Upper lobe of right lung (tissue), 1 donor: Measurements from ENCODE around the gene CORO6. TPM values are rescaled to one million over a fixed set of nuclear protein-coding genes. Genes with fewer than 3 reads are reported as not detected.

Source experiments
- ATAC-seq: fragments of 200-7000 bp; cut with Tn5 transposase; one replicate; pipeline ENCODE4 v1.9.1; 2020; ENCODE audit warnings: mild to moderate bottlenecking, moderate library complexity
- DNase-seq: peaks from one replicate; pipeline ENCODE4 v3.0.0-alpha.2; 2020
- H3K27ac ChIP-seq: fragments of 200-600 bp; one replicate; pipeline ENCODE4 v1.8.0; 2022
- H3K27me3 ChIP-seq: fragments of 200-600 bp; one replicate; pipeline ENCODE4 v1.8.0; 2022; ENCODE audit warnings: mild to moderate bottlenecking
- H3K36me3 ChIP-seq: fragments of 200-600 bp; one replicate; pipeline ENCODE4 v1.8.0; 2022
- H3K4me1 ChIP-seq: fragments of 200-600 bp; one replicate; pipeline ENCODE4 v1.8.0; 2022
- H3K4me3 ChIP-seq: fragments of 200-600 bp; one replicate; pipeline ENCODE4 v1.8.0; 2022; ENCODE audit warnings: mild to moderate bottlenecking
- H3K9me3 ChIP-seq: fragments of 200-600 bp; one replicate; pipeline ENCODE4 v1.8.0; 2022
- CTCF ChIP-seq: fragments of 200-600 bp; IDR thresholded peaks from one replicate; pipeline ENCODE4 v1.8.0; 2022; ENCODE audit warnings: antibody characterized with exemption
- intact Hi-C: fragments of 100-400 bp; cut with DNase I; formaldehyde crosslinking; loops from one replicate; pipeline ENCODE4 v1.11.0; 2022
- long read RNA-seq: library from polyadenylated mRNA; unstranded; transcript quantifications from one replicate; pipeline ENCODE4 v2.0.0, GENCODE V29; 2021
- total RNA-seq: library from RNA; stranded (reverse); fragmentation: NEBNext Ultra II Directional; extraction: Animal tissue kit (Norgen Biotek cat#: 25700); gene quantifications from one replicate; pipeline ENCODE4 v1.2.1, GENCODE V29; 2021
- donor health status: DM: no; HTN: yes; CAD: no; lungs with severe emphysema.

CORO6 gene
- total RNA-seq = 7.7 TPM
- long read RNA-seq, partial matches to known transcripts = 8 of 26 reads
- long read RNA-seq, other reads (novel, unspliced or antisense) = 16 of 26 reads

DNA sequence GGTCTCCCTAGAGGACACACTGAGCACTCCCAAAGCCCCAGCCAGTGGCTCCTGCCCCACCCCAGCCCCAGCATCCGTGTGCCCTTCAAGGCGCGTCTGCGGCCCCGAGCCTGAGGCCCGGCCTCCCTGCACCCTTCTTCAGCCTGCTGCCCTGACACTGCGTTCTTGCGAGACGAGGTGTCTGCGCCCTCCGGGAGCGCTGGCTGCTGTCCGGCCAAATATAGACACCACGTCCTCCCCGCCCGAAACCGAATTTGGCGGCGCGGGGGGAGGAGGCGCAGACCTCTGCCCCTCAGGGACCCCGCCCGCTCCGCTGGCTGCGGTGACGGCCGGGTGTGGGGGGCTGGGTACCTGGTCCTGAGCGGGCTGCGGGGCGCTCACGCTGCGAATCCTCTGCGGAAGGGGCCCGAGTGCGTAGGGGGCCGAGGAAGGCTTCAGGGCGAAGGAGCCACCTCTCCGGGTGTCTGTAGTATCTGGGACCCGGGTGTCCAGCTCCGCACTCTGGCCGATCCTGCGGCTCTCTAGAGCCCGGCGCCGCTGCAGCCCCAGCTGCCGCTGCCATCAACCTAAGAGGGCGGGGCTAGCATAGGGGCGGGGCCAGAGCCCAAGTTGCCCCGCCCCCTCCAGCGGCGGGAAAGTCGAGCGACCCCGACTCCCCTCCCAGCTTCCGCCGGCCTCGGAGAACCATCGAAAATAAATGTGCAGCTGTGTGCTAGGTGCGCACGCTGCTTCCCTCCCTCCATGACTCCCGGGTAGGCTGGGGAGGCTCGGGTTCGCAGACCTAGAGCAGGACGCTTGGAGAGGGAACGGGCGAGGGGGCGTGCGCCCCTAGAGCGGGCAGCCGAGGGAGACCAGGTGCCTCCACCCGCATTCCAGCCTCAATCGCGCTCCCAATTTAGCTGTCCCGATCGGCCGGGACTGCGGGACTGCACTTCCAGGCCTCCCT is at the start of gene CORO6:
TSS of gene CORO6 (minus strand) at position 576 of the 946 bp plus-strand sequence. CDS start 1,491 bp downstream, outside the sequence.
- peak within 1 kb of the TSS; percentile 76 for H3K4me3 ChIP-seq
- no peaks in the 10 kb centered on the region for H3K27me3 ChIP-seq
- intact Hi-C loops = no loop called here
- no peaks in the 10 kb centered on the region for H3K9me3 ChIP-seq
- H3K36me3 ChIP-seq = no peaks in the 10 kb centered on the region
- peaks cover 20% of the 10 kb centered on the region for H3K4me1 ChIP-seq
- peak; percentile 75 for DNase-seq
- H3K27ac ChIP-seq = no peak within 1 kb of the TSS
- ATAC-seq = peak; percentile 68
- no peak for TF ChIP-seq CTCF

- H3K27me3 ChIP-seq = no peaks in the 10 kb centered on the region
- intact Hi-C loops = no loop called here
- H3K4me3 ChIP-seq = no peak overlapping the region
- DNase-seq = no peak
- ATAC-seq = no peak
- TF ChIP-seq CTCF = no peak
- H3K27ac ChIP-seq = no peak overlapping the region
- no peaks in the 10 kb centered on the region for H3K9me3 ChIP-seq
- peaks cover 4% of the 10 kb centered on the region for H3K4me1 ChIP-seq
- H3K36me3 ChIP-seq = peaks cover 87% of the 10 kb centered on the region
Measured at GRCh38 chr17:29671661-29672060, 48.9 kb upstream of the CORO6 start.

GRCh38 chr17:29669266-29669665 is 46.6 kb upstream of the CORO6 start:
- Histone ChIP-seq H3K27me3 (no peaks in the 10 kb centered on the region), H3K27ac (no peak overlapping the region), H3K36me3 (peaks cover 76% of the 10 kb centered on the region), H3K4me1 (no peaks in the 10 kb centered on the region), H3K4me3 (no peak overlapping the region), H3K9me3 (no peaks in the 10 kb centered on the region)
- ATAC-seq = no peak
- intact Hi-C loops = no loop called here
- no peak for DNase-seq
- TF ChIP-seq CTCF = no peak

- peaks cover 76% of the 10 kb centered on the region for H3K36me3 ChIP-seq
- ATAC-seq (no peak), DNase-seq (no peak)
- H3K4me1 ChIP-seq = peaks cover 3% of the 10 kb centered on the region
- peak overlapping the region; percentile 8 for H3K27ac ChIP-seq
- H3K4me3 ChIP-seq = no peak overlapping the region
- no peaks in the 10 kb centered on the region for H3K27me3 ChIP-seq
- intact Hi-C loops = no loop called here
- H3K9me3 ChIP-seq = no peaks in the 10 kb centered on the region
- TF ChIP-seq CTCF = no peak
Measured at GRCh38 chr17:29667969-29668368, 45.3 kb upstream of the CORO6 start.

- Histone ChIP-seq H3K36me3 (peaks cover 63% of the 10 kb centered on the region), H3K4me3 (no peak overlapping the region), H3K4me1 (peaks cover 3% of the 10 kb centered on the region), H3K27ac (no peak overlapping the region), H3K27me3 (no peaks in the 10 kb centered on the region), H3K9me3 (no peaks in the 10 kb centered on the region)
- TF ChIP-seq CTCF = no peak
- ATAC-seq = peak; percentile 50
- no peak for DNase-seq
- intact Hi-C loops = no loop called here
Measured at GRCh38 chr17:29665481-29665810, 42.7 kb upstream of the CORO6 start.
